Measurements from ENCODE around the gene UBE2B.

DNA sequence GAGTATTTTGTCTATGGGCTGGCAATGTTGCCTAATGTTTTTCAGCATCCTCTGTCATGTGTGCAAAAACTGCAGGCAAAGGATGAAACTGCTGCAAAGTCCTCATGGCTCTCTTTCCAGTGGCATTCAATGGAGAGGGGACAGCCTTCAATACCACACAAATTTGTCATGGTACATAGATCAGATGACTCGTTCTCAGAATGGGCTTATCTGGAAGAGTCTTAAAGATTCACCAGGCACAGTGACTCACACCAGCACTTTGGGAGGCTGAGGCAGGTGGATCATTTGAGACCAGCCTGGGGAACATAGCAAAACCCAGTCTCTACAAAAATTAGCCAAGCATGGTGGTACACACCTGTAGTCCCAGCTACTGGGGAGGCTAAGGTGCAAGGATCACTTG is 35.0 kb downstream of the UBE2B start:
- TF ChIP-seq CTCF (IDR thresholded peaks at IDR 0.05; ENCODE audit: insufficient read depth, low read length, poor library complexity, severe bottlenecking) (no peak), EZH2phosphoT487 (conservative IDR thresholded peaks at IDR 0.05; ENCODE audit: low read length) (no peak)
